ENCODE results near the gene OPTC. TPM values are rescaled to one million over a fixed set of nuclear protein-coding genes. Genes with fewer than 3 reads are reported as not detected.

Gene OPTC
- total and polyA plus RNA-seq, 2 of the 8 experiments (the other 6 are each of a cell fraction or from before 2014, with no cell fraction given): 1.1 to 4.0 TPM

GRCh38 chr1:203536575-203536974 lies 42.6 kb downstream of the OPTC start:
- H4K91ac ChIP-seq (replicated peaks; ENCODE audit: insufficient read length, low read length): no peak overlapping the region
- TF ChIP-seq CHD2 (IDR thresholded peaks at IDR 0.05; ENCODE audit: low read length) (no peak), KDM1A (IDR thresholded peaks at IDR 0.05; ENCODE audit: borderline replicate concordance, low read length) (no peak)
- no peaks in the 10 kb centered on the region for H4K20me1 ChIP-seq (replicated peaks in 1 of 2; ENCODE audit: control insufficient read depth in 1 of 2, insufficient read depth in 2 of 2, low read length in 2 of 2)
- H3K4me3 ChIP-seq (ENCODE audit: extremely low read depth in 1 of 4, insufficient read depth in 2 of 4, low read depth in 3 of 4, low read length in 4 of 4): no peak overlapping the region
- WGBS, 2 experiments (ENCODE audit: extremely low coverage in 1 of 2, insufficient coverage in 1 of 2, insufficient read length in 1 of 2, insufficient replicate concordance in 2 of 2, low coverage in 1 of 2, low lambda C conversion rate in 2 of 2, missing lambda C conversion rate in 1 of 2): 91% methylated on average over 2 of the region's 2 CpGs; no CpG with 5 or more reads in 1 of the 2 experiments
- no peak overlapping the region for H2AK5ac ChIP-seq (ENCODE audit: low read depth, low read length)
- no peaks in the 10 kb centered on the region for H3K23me2 ChIP-seq (ENCODE audit: low read depth, low read length)
- H3K79me1 ChIP-seq (ENCODE audit: low read depth, low read length): no peaks in the 10 kb centered on the region
- no peak overlapping the region for H3K4me2 ChIP-seq (ENCODE audit: insufficient read depth in 1 of 2, low read depth in 2 of 2, low read length in 2 of 2)
- no peak overlapping the region for H3K9ac ChIP-seq (replicated peaks in 1 of 4; ENCODE audit: extremely low read depth in 1 of 4, low read depth in 3 of 4, low read length in 3 of 4)
- H3K9me3 ChIP-seq (ENCODE audit: insufficient read depth in 2 of 2, low read depth in 1 of 2, low read length in 1 of 2): no peaks in the 10 kb centered on the region
- no peak overlapping the region for H3K18ac ChIP-seq (ENCODE audit: extremely low read depth, low read length)
- no peak overlapping the region for H2AFZ ChIP-seq (ENCODE audit: low read length)
- no peak overlapping the region for H3K4ac ChIP-seq (replicated peaks; ENCODE audit: insufficient read length, low read depth, low read length)
- DNase-seq (ENCODE audit: low read depth in 1 of 2, low spot score in 2 of 2) (no peak), FAIRE-seq (no peak)
- no peak overlapping the region for H2BK120ac ChIP-seq (replicated peaks; ENCODE audit: low read depth, low read length)
- H4K5ac ChIP-seq (ENCODE audit: insufficient read length, low read depth, low read length): no peak overlapping the region
- no peaks in the 10 kb centered on the region for H3K27me3 ChIP-seq (replicated peaks in 1 of 4; ENCODE audit: control insufficient read depth in 3 of 4, extremely low read depth in 1 of 4, insufficient read depth in 3 of 4, low read length in 3 of 4)
- H3K14ac ChIP-seq (ENCODE audit: insufficient read length): no peak overlapping the region
- H3K23ac ChIP-seq (ENCODE audit: insufficient read length): no peak overlapping the region
- H2BK12ac ChIP-seq (ENCODE audit: low read depth, low read length): no peak overlapping the region
- no peak overlapping the region for H4K8ac ChIP-seq (ENCODE audit: extremely low read depth, insufficient read depth, low read length)
- H2BK15ac ChIP-seq (ENCODE audit: low read length): no peak overlapping the region
- H2BK5ac ChIP-seq (ENCODE audit: low read depth, low read length): no peak overlapping the region
- peaks cover 0 to 3% (median 0%) of the 10 kb centered on the region in 4 experiments; a peak in 2 of 7 replicates for H3K4me1 ChIP-seq (replicated peaks in 1 of 4; ENCODE audit: control insufficient read depth in 3 of 4, insufficient read depth in 4 of 4, low read length in 3 of 4)
- H3K36me3 ChIP-seq (ENCODE audit: control insufficient read depth in 2 of 4, insufficient read depth in 4 of 4, low read length in 3 of 4): no peaks in the 10 kb centered on the region
- ChIA-PET POLR2A (ENCODE audit: partially characterized antibody) (interaction anchor here (1.4 to 1.8 kb wide), 2 partner anchors 8 to 10 kb away, joined by 4 read pairs; no protein-coding TSS in a partner anchor), CTCF (ENCODE audit: partially characterized antibody) (interaction anchor here (1.2 kb wide), 1 partner anchor 32 kb away, joined by 5 read pairs; no protein-coding TSS in a partner anchor)
- no peak overlapping the region for H2BK20ac ChIP-seq (ENCODE audit: low read length)
- no peaks in the 10 kb centered on the region for H3K79me2 ChIP-seq (ENCODE audit: control insufficient read depth in 1 of 2, insufficient read depth in 2 of 2, low read length in 2 of 2)
- H3K56ac ChIP-seq (replicated peaks; ENCODE audit: insufficient read length, low read depth, low read length): no peak overlapping the region
- H3K27ac ChIP-seq (ENCODE audit: low read depth, low read length): no peak overlapping the region
